LNCaP clone FGC (cell line): ENCODE data around the gene SPRED2.

Experiments used
- DNase-seq: peaks from one replicate; pipeline ENCODE4 v3.0.0-alpha.2; 2011; ENCODE audit warnings: low read depth
- H3K4me3 ChIP-seq: 2 replicates; pipeline ENCODE4 v1.5.1; 2011; ENCODE audit warnings: mild to moderate bottlenecking, low read depth, low read length, control low read depth
- CTCF ChIP-seq: IDR thresholded peaks from 2 replicates; pipeline ENCODE4 v1.5.1; 2012; ENCODE audit warnings: mild to moderate bottlenecking; ENCODE audit not compliant: control insufficient read depth, insufficient read depth; ENCODE audit errors: extremely low read depth

SPRED2 gene

DNA sequence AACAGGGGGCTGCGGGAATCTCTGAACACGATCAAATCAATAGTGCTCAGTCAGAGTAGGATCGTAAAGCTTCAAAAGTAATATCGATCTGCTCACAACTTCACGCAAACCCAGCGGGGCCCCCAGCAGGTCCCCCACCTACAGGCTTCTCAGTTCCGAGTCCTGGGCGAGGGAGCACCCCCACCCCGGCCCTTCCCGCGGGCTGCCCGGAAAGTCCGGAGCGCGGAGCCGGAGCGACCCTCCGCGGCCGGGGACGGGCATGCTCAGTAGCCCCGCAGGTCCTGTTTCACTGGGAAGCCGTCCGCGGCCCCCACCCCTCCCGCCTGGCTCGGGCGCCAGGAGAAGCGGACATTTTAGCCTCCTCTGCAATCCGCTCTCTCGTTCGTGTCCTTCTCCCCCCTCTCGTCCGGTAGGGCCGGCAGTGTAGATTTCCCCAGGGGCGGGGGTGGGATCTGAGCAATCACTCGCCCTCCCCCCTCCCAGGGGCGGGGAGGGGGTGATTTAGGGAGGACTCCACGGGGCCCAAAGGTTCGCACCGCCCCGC is 3.3 kb upstream of the SPRED2 start:
- no peak for DNase-seq
- peak overlapping the region; percentile 59 for H3K4me3 ChIP-seq
- TF ChIP-seq CTCF: peak; percentile 15; the same call in 1 of the 2 replicates

DNA sequence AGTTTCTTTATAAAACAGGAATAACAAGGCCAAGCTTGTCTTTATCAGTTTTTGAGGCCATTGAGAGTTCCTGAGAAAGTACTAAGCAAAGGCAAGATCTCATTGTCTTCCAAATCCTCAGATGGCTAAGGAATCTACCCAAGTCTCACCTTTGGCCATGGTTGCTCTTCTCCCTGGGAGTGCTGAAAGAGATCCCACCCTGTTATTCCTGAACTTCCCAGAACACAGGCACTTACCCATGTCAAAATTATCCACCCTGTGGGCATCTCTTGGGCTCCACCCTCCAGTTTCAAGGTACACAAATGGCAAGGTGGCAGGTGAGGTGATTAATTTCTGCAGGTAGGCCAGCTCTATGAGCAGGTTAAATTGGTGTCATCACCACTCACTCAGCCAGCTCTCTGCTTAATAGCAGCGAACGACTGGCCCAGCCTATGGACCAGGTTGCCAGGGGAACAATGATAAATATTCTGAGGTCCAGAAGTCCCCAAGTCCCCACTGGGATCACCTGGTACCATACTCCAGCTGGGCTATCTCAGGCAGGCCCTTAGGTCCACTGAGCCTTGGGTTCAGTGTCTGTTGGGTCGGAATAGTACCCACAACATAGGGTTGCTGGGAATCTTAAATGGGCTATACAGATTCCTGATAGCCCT is 2.3 kb upstream of the SPRED2 start:
- no peak for TF ChIP-seq CTCF
- no peak for DNase-seq
- no peak overlapping the region for H3K4me3 ChIP-seq

- DNase-seq: no peak
- no peak for TF ChIP-seq CTCF
- H3K4me3 ChIP-seq: peak overlapping the region; percentile 61
Observed at GRCh38 chr2:65431421-65432226, 775 bp downstream of the SPRED2 start.

GRCh38 chr2:65430603-65431420 is 1.6 kb downstream of the SPRED2 start:
- TF ChIP-seq CTCF: no peak
- DNase-seq: no peak
- peak overlapping the region; percentile 61 for H3K4me3 ChIP-seq

GRCh38 chr2:65429786-65430602 is 2.4 kb downstream of the SPRED2 start:
- H3K4me3 ChIP-seq: peak overlapping the region; percentile 61
- no peak for TF ChIP-seq CTCF
- no peak for DNase-seq

DNA sequence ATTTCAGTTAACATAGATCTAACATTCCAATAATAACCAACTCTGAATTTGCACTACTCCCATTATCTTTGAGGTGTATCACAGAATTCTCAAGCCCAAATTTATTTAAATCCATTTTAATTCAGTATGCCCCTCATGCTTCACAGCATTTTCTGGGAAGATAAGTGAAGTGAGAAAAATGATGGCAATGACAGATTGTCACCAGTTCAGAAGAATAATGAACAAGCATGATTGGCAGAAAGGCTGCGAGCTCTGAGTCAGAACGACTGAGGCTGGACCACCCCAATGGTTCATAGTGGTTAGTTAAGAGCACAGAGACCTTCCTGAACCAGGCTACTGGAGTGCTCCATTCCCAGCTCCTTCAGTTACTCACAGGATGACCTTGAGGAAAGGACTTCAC is 4.9 kb downstream of the SPRED2 start:
- H3K4me3 ChIP-seq: no peak overlapping the region
- DNase-seq: no peak
- TF ChIP-seq CTCF: no peak
